Neutrophil (primary cell): Measurements from ENCODE around the gene APOBEC3F.
"Not testable (repeated sequence)": the region's sequence is repeated elsewhere in the genome, so short reads cannot be mapped to it uniquely, and the experiment has no call there.

Experiments
- H3K27ac ChIP-seq: fragments of 200-600 bp; sonication (generic); 2 replicates; pipeline ENCODE4 v1.5.1; 2016; ENCODE audit warnings: mild to moderate bottlenecking, moderate library complexity
- H3K27me3 ChIP-seq: fragments of 200-600 bp; sonication (generic); 2 replicates; pipeline ENCODE4 v1.6.0; 2016; ENCODE audit warnings: mild to moderate bottlenecking
- H3K36me3 ChIP-seq: fragments of 200-600 bp; sonication (generic); 2 replicates; pipeline ENCODE4 v1.5.1; 2017
- H3K4me1 ChIP-seq, 2 experiments: fragments of 200-600 bp in 1 of 2; sonication (generic) in 1 of 2; 1 replicate in 1 of 2; 2 replicates in 1 of 2; pipeline versions ENCODE4 v1.5.1 to v1.6.1; 2013 to 2016; ENCODE audit warnings: low read depth in 1 of 2, low read length in 1 of 2, mild to moderate bottlenecking in 1 of 2, moderate library complexity in 1 of 2; ENCODE audit not compliant: control insufficient read depth in 1 of 2, insufficient read depth in 1 of 2
- H3K4me3 ChIP-seq, 2 experiments: fragments of 200-600 bp in 1 of 2; sonication (generic) in 1 of 2; 1 replicate in 1 of 2; 2 replicates in 1 of 2; pipeline ENCODE4 v1.5.1; 2013 to 2016; ENCODE audit warnings: low read depth in 1 of 2, low read length in 1 of 2, mild to moderate bottlenecking in 1 of 2, moderate library complexity in 1 of 2
- H3K9me3 ChIP-seq: fragments of 200-600 bp; sonication (generic); 2 replicates; pipeline ENCODE4 v1.5.1; 2016
- TF ChIP-seq, protein P1 (sequence below): fragments of 200-600 bp; sonication (generic); IDR thresholded peaks from 2 replicates; pipeline ENCODE4 v1.5.1; 2016; ENCODE audit warnings: antibody characterized with exemption

APOBEC3F gene

DNA sequence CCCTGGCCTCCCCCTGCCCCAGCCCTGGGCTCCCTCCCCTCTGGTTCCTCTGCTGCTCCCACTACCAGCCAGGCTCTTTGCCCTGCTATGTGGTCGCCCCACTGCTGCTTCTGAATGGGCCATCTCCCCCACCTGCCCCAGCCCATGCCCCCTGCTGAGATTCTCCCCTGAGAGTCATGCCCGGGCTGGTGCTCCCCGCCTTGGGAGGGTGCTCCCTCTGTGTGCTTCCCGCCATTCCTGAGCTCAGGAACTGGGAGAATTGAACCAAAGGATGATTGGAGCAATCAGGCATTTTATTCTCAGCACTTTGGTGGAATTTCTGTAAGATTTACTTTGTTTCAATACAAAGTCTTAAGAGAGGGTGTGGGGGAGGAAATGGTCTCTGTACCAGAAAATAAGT, 12.9 kb upstream of the APOBEC3F start:
- Histone ChIP-seq H3K4me3 (no peak overlapping the region), H3K27me3 (no peaks in the 10 kb centered on the region), H3K36me3 (no peaks in the 10 kb centered on the region), H3K9me3 (no peaks in the 10 kb centered on the region), H3K27ac (no peak overlapping the region), H3K4me1 (no peaks in the 10 kb centered on the region)
- TF ChIP-seq, protein P1, sequence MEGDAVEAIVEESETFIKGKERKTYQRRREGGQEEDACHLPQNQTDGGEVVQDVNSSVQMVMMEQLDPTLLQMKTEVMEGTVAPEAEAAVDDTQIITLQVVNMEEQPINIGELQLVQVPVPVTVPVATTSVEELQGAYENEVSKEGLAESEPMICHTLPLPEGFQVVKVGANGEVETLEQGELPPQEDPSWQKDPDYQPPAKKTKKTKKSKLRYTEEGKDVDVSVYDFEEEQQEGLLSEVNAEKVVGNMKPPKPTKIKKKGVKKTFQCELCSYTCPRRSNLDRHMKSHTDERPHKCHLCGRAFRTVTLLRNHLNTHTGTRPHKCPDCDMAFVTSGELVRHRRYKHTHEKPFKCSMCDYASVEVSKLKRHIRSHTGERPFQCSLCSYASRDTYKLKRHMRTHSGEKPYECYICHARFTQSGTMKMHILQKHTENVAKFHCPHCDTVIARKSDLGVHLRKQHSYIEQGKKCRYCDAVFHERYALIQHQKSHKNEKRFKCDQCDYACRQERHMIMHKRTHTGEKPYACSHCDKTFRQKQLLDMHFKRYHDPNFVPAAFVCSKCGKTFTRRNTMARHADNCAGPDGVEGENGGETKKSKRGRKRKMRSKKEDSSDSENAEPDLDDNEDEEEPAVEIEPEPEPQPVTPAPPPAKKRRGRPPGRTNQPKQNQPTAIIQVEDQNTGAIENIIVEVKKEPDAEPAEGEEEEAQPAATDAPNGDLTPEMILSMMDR: no peak

DNA sequence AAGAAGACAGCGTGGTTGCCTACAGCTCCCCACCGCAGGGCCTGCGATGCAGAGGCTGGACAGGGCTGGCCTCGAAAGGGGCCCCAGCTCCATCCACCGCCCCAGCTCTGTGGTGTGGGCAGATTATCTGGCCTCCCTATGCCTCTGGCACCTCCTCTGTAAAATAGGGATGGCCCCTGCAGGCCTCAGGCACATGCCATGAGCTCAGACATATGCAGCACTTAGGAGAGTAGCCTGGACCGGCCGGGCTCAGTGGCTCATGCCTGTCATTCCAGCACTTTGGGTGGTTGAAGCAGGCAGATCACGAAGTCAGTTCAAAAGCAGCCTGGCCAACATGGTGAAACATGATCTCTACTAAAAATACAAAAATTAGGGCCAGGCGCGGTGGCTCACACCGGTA, 12.4 kb upstream of the APOBEC3F start:
- TF ChIP-seq, protein P1: no peak
- H3K36me3 ChIP-seq: no peaks in the 10 kb centered on the region
- H3K27me3 ChIP-seq: no peaks in the 10 kb centered on the region
- H3K4me1 ChIP-seq: no peaks in the 10 kb centered on the region
- no peak overlapping the region for H3K27ac ChIP-seq
- H3K9me3 ChIP-seq: no peaks in the 10 kb centered on the region
- no peak overlapping the region for H3K4me3 ChIP-seq

DNA sequence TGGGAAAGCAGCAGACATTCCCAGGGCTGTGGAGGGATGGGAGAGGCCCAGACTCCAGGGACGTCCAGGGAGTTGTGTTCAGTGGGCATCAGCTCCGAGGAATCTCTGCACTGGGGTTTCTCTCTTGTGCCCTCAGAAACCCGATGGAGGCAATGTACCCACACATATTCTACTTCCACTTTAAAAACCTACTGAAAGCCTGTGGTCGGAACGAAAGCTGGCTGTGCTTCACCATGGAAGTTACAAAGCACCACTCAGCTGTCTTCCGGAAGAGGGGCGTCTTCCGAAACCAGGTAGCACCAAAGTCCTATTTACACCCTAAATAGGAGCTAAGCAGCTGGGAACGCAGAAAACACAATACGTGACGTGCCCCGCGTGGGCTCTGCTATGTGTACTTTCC, 11.4 kb upstream of the APOBEC3F start:
- H3K27ac ChIP-seq: no peak overlapping the region
- no peaks in the 10 kb centered on the region for H3K36me3 ChIP-seq
- H3K4me1 ChIP-seq: no peaks in the 10 kb centered on the region
- no peaks in the 10 kb centered on the region for H3K27me3 ChIP-seq
- no peaks in the 10 kb centered on the region for H3K9me3 ChIP-seq
- no peak overlapping the region for H3K4me3 ChIP-seq
- TF ChIP-seq, protein P1: no peak

DNA sequence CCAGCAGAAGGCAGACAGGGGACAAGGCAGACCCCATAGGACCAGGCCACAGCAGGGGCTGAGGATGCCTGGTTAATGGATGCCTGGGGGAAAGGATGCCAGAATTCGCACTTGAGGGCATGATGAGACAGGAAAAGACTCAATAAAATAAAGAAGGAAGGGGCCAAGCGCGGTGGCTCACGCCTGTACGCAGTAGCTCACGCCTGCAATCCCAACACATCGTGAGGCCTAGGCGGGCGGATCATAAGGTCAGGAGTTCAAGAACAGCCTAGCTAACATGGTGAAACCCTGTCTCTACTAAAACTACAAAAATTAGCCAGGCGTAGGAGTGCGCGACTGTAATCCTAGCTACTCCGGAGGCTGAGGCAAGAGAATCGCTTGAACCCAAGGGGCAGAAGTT, 10.0 kb upstream of the APOBEC3F start:
- H3K36me3 ChIP-seq: no peaks in the 10 kb centered on the region
- H3K9me3 ChIP-seq: no peaks in the 10 kb centered on the region
- no peak overlapping the region for H3K4me3 ChIP-seq
- no peaks in the 10 kb centered on the region for H3K4me1 ChIP-seq
- TF ChIP-seq, protein P1: no peak
- H3K27ac ChIP-seq: no peak overlapping the region
- H3K27me3 ChIP-seq: no peaks in the 10 kb centered on the region

DNA sequence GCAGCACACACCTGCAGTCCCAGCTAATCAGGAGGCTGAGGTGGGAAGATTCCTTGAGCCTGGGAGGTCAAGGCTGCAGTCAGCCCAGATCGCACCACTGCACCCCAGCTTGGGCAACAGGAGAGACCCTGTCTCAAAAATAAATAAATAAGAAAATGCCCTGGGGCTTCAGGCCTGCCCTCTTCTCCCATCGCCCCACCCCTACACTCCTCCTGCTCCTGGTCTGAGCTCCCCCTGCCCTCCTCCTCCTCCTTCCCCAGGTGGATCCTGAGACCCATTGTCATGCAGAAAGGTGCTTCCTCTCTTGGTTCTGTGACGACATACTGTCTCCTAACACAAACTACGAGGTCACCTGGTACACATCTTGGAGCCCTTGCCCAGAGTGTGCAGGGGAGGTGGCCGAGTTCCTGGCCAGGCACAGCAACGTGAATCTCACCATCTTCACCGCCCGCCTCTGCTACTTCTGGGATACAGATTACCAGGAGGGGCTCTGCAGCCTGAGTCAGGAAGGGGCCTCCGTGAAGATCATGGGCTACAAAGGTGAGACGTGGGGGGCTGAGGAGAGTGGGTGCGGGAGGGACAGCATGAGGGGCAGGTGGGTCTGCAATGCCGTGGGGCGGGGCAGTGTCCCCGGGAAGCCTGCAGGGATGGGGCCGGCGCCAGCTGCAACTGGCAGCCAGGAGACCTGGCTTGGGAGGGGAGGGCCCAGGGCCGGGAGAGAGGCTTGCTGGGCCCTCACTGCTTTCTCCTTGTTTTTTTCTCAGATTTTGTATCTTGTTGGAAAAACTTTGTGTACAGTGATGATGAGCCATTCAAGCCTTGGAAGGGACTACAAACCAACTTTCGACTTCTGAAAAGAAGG, 9.0 kb upstream of the APOBEC3F start:
- H3K9me3 ChIP-seq, H3K27me3 ChIP-seq, H3K4me1 ChIP-seq, H3K27ac ChIP-seq, H3K36me3 ChIP-seq, H3K4me3 ChIP-seq: not testable (repeated sequence)

DNA sequence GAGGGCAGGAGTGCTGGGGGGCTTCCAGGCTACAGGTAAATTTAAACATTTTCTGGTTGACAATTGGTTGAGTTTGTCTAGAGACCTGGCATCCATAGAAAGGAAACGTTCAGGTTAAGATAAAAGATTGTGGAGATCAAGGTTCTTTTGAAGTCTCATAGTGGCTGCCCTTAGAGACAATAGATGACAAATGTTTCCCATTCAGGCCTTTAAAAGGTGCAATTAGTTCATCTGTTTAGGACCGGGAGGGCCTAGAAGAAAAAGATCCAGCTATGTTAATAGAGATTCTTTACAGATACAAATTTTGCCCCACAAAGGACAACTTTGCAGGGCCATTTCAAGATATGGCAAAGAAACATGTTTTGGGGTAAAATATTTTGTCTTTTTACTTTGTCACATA, 3.6 kb upstream of the APOBEC3F start:
- H3K27ac ChIP-seq, H3K9me3 ChIP-seq, H3K36me3 ChIP-seq, H3K4me1 ChIP-seq, H3K27me3 ChIP-seq, H3K4me3 ChIP-seq: not testable (repeated sequence)
